Pancreas (tissue), 10 donors: ENCODE results near the gene ST6GALNAC3. TPM values are rescaled to one million over a fixed set of nuclear protein-coding genes. Genes with fewer than 3 reads are reported as not detected.

ENCODE experiments used
- ATAC-seq, 4 donors: fragments of 200-7000 bp; cut with Tn5 transposase; one replicate each; pipeline versions ENCODE4 v1.8.0 to v1.9.1; 2020; ENCODE audit warnings: mild to moderate bottlenecking in 4 of 4, moderate library complexity in 4 of 4
- DNase-seq, 6 donors: peaks; one replicate each; pipeline ENCODE4 v3.0.0-alpha.2; 2020
- FAIRE-seq: peaks from 2 replicates; lab custom pipeline; 2012; peaks lifted over from hg19 to GRCh38; lab: Jason Lieb, UNC
- H3K27ac ChIP-seq, 4 donors: fragments of 200-600 bp; sonication (generic); 1 replicate in 3 of 4; 2 replicates in 1 of 4; pipeline versions ENCODE4 v1.5.0 to v1.8.0; 2020
- H3K27me3 ChIP-seq, 4 donors: fragments of 200-600 bp; one replicate each; pipeline ENCODE4 v1.8.0; 2021
- H3K36me3 ChIP-seq, 3 donors: fragments of 200-600 bp; sonication (generic) in 1 of 3; one replicate each; pipeline versions ENCODE4 v1.5.0 to v1.8.0; 2020 to 2021
- H3K4me1 ChIP-seq, 3 donors: fragments of 200-600 bp; one replicate each; pipeline ENCODE4 v1.8.0; 2021
- H3K4me3 ChIP-seq, 4 donors: fragments of 200-600 bp; sonication (generic) in 2 of 4; one replicate each; pipeline versions ENCODE4 v1.5.0 to v1.8.0; 2020 to 2021
- H3K9me3 ChIP-seq, 4 donors: fragments of 200-600 bp; one replicate each; pipeline ENCODE4 v1.8.0; 2021
- CTCF ChIP-seq, 4 donors: fragments of 200-600 bp; sonication (generic) in 3 of 4; IDR thresholded peaks; one replicate each; pipeline versions ENCODE4 v1.5.0 to v1.8.0; 2021; ENCODE audit warnings: antibody characterized with exemption in 4 of 4
- WGBS, 2 donors: extraction: QIAGEN DNeasy Blood & Tissue Kit; methylation state at CpG; one replicate each; pipeline ENCODE4 v1.1.7; 2013; 5-methylcytosine and 5-hydroxymethylcytosine counted together
- intact Hi-C, 3 donors: fragments of 100-400 bp; cut with DNase I; formaldehyde crosslinking; loops; one replicate each; pipeline versions ENCODE4 v1.11.1 to v1.14.2; 2022
- polyA plus RNA-seq, 2 donors: library from polyadenylated mRNA; stranded (reverse); fragments of 200-250 nt; gene quantifications; one replicate each; pipeline ENCODE4 v1.2.3, GENCODE V29; 2013
- total RNA-seq, 6 donors: library from RNA; stranded (reverse); fragmentation: NEBNext Ultra II Directional in 4 of 6; extraction: Animal tissue kit (Norgen Biotek cat#: 25700) in 4 of 6; gene quantifications; one replicate each; pipeline versions ENCODE4 v1.2.1 to v1.2.4, GENCODE V29; 2021 to 2023
- donor health status: healthy with polysubstance abuse.
- donor health status: DM: no; HTN: no; CAD: no; lungs with moderate emphysema.
- donor health status: DM: no; HTN: no; CAD: no.
- donor health status: control.
- donor health status: control.
- donor health status: Bipolar disorder and iron deficiency.
- donor health status: DM: yes; HTN: yes; CAD: no.
- donor health status: DM: no; HTN: no; CAD: no.
- donor health status: DM: no; HTN: no; CAD: no.
- donor health status: DM: yes; HTN: yes; CAD: no.

The ST6GALNAC3 gene
- total and polyA plus RNA-seq, 8 donors, result 0.35 to 2.0 (median 0.80) TPM

- FAIRE-seq (no peak), ATAC-seq (no peak), DNase-seq (no peak)
- H3K9me3 ChIP-seq, result no peaks in the 10 kb centered on the region
- no peak overlapping the region for H3K4me3 ChIP-seq
- TF ChIP-seq CTCF (IDR thresholded peaks at IDR 0.05), result no peak
- no peak overlapping the region for H3K27ac ChIP-seq
- H3K36me3 ChIP-seq, result no peaks in the 10 kb centered on the region
- WGBS, 2 donors, result 69 to 70% methylated on average over 4 of the region's 4 CpGs
- no peaks in the 10 kb centered on the region for H3K4me1 ChIP-seq
- intact Hi-C loops, result no loop called here
- H3K27me3 ChIP-seq, result no peaks in the 10 kb centered on the region
Observed at GRCh38 chr1:76659171-76659940, 584.8 kb downstream of the ST6GALNAC3 start.

GRCh38 chr1:76661531-76661930 lies 587.0 kb downstream of the ST6GALNAC3 start:
- intact Hi-C loops, result no loop called here
- ATAC-seq (no peak), FAIRE-seq (no peak)

GRCh38 chr1:76666499-76666898 lies 592.0 kb downstream of the ST6GALNAC3 start:
- no peaks in the 10 kb centered on the region for H3K27me3 ChIP-seq
- no peak for ATAC-seq
- FAIRE-seq, result no peak
- H3K36me3 ChIP-seq, result no peaks in the 10 kb centered on the region
- no peaks in the 10 kb centered on the region for H3K4me1 ChIP-seq
- no peak overlapping the region for H3K4me3 ChIP-seq
- H3K27ac ChIP-seq, result no peak overlapping the region
- H3K9me3 ChIP-seq, result no peaks in the 10 kb centered on the region
- TF ChIP-seq CTCF (IDR thresholded peaks at IDR 0.05), result no peak
- DNase-seq, result no peak
- WGBS, 2 donors, result 59 to 73% methylated on average over 2 of the region's 2 CpGs
- intact Hi-C loops, result no loop called here

More at GRCh38 chr1:76661531-76661930, 587.0 kb downstream of the ST6GALNAC3 start:
- no peak overlapping the region for H3K4me3 ChIP-seq
- no peaks in the 10 kb centered on the region for H3K9me3 ChIP-seq
- H3K27me3 ChIP-seq, result no peaks in the 10 kb centered on the region
- no peak overlapping the region for H3K27ac ChIP-seq
- no peak for DNase-seq
- 37 to 45% methylated on average over 2 of the region's 2 CpGs for WGBS, 2 donors
- TF ChIP-seq CTCF (IDR thresholded peaks at IDR 0.05), result no peak
- H3K36me3 ChIP-seq, result no peaks in the 10 kb centered on the region
- H3K4me1 ChIP-seq, result no peaks in the 10 kb centered on the region

GRCh38 chr1:76668046-76668445 lies 593.5 kb downstream of the ST6GALNAC3 start:
- no peak overlapping the region for H3K27ac ChIP-seq
- intact Hi-C loops, result no loop called here
- no peaks in the 10 kb centered on the region for H3K9me3 ChIP-seq
- no peak for DNase-seq
- H3K27me3 ChIP-seq, result no peaks in the 10 kb centered on the region
- H3K4me3 ChIP-seq, result no peak overlapping the region
- no peak for TF ChIP-seq CTCF (IDR thresholded peaks at IDR 0.05)
- ATAC-seq, result no peak
- H3K36me3 ChIP-seq, result no peaks in the 10 kb centered on the region
- 60 to 66% methylated on average over 5 of the region's 5 CpGs for WGBS, 2 donors
- H3K4me1 ChIP-seq, result no peaks in the 10 kb centered on the region
- FAIRE-seq, result no peak

GRCh38 chr1:76669131-76669530 lies 594.6 kb downstream of the ST6GALNAC3 start:
- 40 to 41% methylated on average over 4 of the region's 4 CpGs for WGBS, 2 donors
- no peak overlapping the region for H3K27ac ChIP-seq
- no peak for TF ChIP-seq CTCF (IDR thresholded peaks at IDR 0.05)
- no peaks in the 10 kb centered on the region for H3K27me3 ChIP-seq
- H3K9me3 ChIP-seq, result no peaks in the 10 kb centered on the region
- ATAC-seq, result no peak
- H3K4me3 ChIP-seq, result no peak overlapping the region
- FAIRE-seq, result no peak
- H3K4me1 ChIP-seq, result no peaks in the 10 kb centered on the region
- no peaks in the 10 kb centered on the region for H3K36me3 ChIP-seq
- DNase-seq, result no peak
- intact Hi-C loops, result no loop called here
